Measurements from ENCODE around the gene OGFOD2.

- no peak for TF ChIP-seq CTCF (conservative IDR thresholded peaks at IDR 0.05; ENCODE audit: low read length)
- no peak for TF ChIP-seq EZH2phosphoT487 (IDR thresholded peaks at IDR 0.05; ENCODE audit: borderline replicate concordance, low read depth, low read length)
Observed at GRCh38 chr12:122996188-122996601, 21.2 kb downstream of the OGFOD2 start.
